Liver (tissue), 3 donors: ENCODE measurements around the gene OSBPL9.

Experiments
- CTCF ChIP-seq: fragments of 150-350 bp; IDR thresholded peaks from 2 replicates; pipeline ENCODE4 v1.5.1; 2017; ENCODE audit warnings: improper control_type of control experiment, low read depth, low read length; ENCODE audit not compliant: missing input control
- EGR1 ChIP-seq, 2 donors: IDR thresholded peaks; 2 replicates each; pipeline ENCODE4 v1.6.1; 2016 to 2018; ENCODE audit warnings: antibody characterized with exemption in 2 of 2, low read depth in 2 of 2
- FOXA1 ChIP-seq: IDR thresholded peaks from 2 replicates; pipeline ENCODE4 v1.6.1; 2016; ENCODE audit warnings: antibody characterized with exemption
- SP1 ChIP-seq: IDR thresholded peaks from 2 replicates; pipeline ENCODE4 v1.6.1; 2018; ENCODE audit warnings: antibody characterized with exemption, mild to moderate bottlenecking
- donor health status: healthy.
- donor health status: healthy.

GRCh38 chr1:51790385-51790784 lies 173.5 kb downstream of the OSBPL9 start:
- no peak for TF ChIP-seq CTCF
- no peak for TF ChIP-seq SP1
- no peak for TF ChIP-seq EGR1 (IDR thresholded peaks at IDR 0.05; ENCODE audit: low read depth in 2 of 2)
- no peak for TF ChIP-seq FOXA1
